H9 (cell line): ENCODE results near the gene GATD1. TPM values are rescaled to one million over a fixed set of nuclear protein-coding genes. Genes with fewer than 3 reads are reported as not detected.

Experiments used
- DNase-seq: peaks from one replicate; pipeline ENCODE4 v3.0.0-alpha.2; 2017
- H2AFZ ChIP-seq: one replicate; pipeline ENCODE4 v1.6.1; 2013; ENCODE audit warnings: mild to moderate bottlenecking, low read length, control low read depth, moderate library complexity
- H2AK5ac ChIP-seq: 2 replicates; pipeline ENCODE4 v1.6.1; 2013; ENCODE audit warnings: low read length, control low read depth, mixed read lengths; ENCODE audit not compliant: insufficient read length
- H2BK120ac ChIP-seq: one replicate; pipeline ENCODE4 v1.6.1; 2013; ENCODE audit warnings: low read depth, mild to moderate bottlenecking, low read length, control low read depth, inconsistent platforms; ENCODE audit not compliant: poor library complexity, severe bottlenecking
- H2BK12ac ChIP-seq: 2 replicates; pipeline ENCODE4 v1.6.1; 2013; ENCODE audit warnings: low read length, control low read depth, mixed read lengths, low read depth; ENCODE audit not compliant: insufficient read length
- H2BK15ac ChIP-seq: 2 replicates; pipeline ENCODE4 v1.6.1; 2013; ENCODE audit warnings: low read depth, low read length, control low read depth
- H2BK20ac ChIP-seq: one replicate; pipeline ENCODE4 v1.6.1; 2013; ENCODE audit warnings: low read depth, mild to moderate bottlenecking, low read length, control low read depth, inconsistent platforms; ENCODE audit not compliant: poor library complexity, severe bottlenecking
- H2BK5ac ChIP-seq: 2 replicates; pipeline ENCODE4 v1.6.1; 2013; ENCODE audit warnings: low read length, control low read depth, mixed read lengths; ENCODE audit not compliant: insufficient read length
- H3K14ac ChIP-seq: 2 replicates; pipeline ENCODE4 v1.6.1; 2013; ENCODE audit warnings: low read length, control low read depth; ENCODE audit not compliant: insufficient read depth
- H3K18ac ChIP-seq: 2 replicates; pipeline ENCODE4 v1.6.1; 2013; ENCODE audit warnings: low read depth, mild to moderate bottlenecking, mixed read lengths, low read length, control low read depth; ENCODE audit not compliant: insufficient read length
- H3K23ac ChIP-seq: 2 replicates; pipeline ENCODE4 v1.6.1; 2013; ENCODE audit warnings: low read length, control low read depth, mixed read lengths, low read depth; ENCODE audit not compliant: insufficient read length
- H3K23me2 ChIP-seq: 2 replicates; pipeline ENCODE4 v1.6.1; 2013; ENCODE audit warnings: low read depth, mild to moderate bottlenecking, mixed read lengths, low read length, control low read depth; ENCODE audit not compliant: insufficient read length, poor library complexity, severe bottlenecking
- H3K27ac ChIP-seq: 2 replicates; pipeline ENCODE4 v1.5.1; 2013; ENCODE audit warnings: low read length, control low read depth, mixed read lengths, low read depth; ENCODE audit not compliant: insufficient read length
- H3K27me3 ChIP-seq: 2 replicates; pipeline ENCODE4 v1.6.1; 2013; ENCODE audit warnings: low read length, control low read depth, inconsistent platforms; ENCODE audit not compliant: insufficient read depth
- H3K4ac ChIP-seq: 2 replicates; pipeline ENCODE4 v1.6.1; 2013; ENCODE audit warnings: low read depth, mild to moderate bottlenecking, control low read depth, inconsistent platforms, low read length, moderate library complexity
- H3K4me1 ChIP-seq: 2 replicates; pipeline ENCODE4 v1.6.1; 2013; ENCODE audit warnings: low read length, control low read depth, inconsistent platforms; ENCODE audit not compliant: insufficient read depth
- H3K4me2 ChIP-seq: 2 replicates; pipeline ENCODE4 v1.6.1; 2013; ENCODE audit warnings: low read length, control low read depth, mixed read lengths; ENCODE audit not compliant: insufficient read length, insufficient read depth
- H3K56ac ChIP-seq: 2 replicates; pipeline ENCODE4 v1.6.1; 2013; ENCODE audit warnings: low read depth, mild to moderate bottlenecking, mixed read lengths, low read length, control low read depth; ENCODE audit not compliant: insufficient read length
- H3K79me1 ChIP-seq: 2 replicates; pipeline ENCODE4 v1.6.1; 2013; ENCODE audit warnings: low read depth, mild to moderate bottlenecking, moderate library complexity, low read length, control low read depth, inconsistent platforms; ENCODE audit not compliant: insufficient read depth, poor library complexity, severe bottlenecking
- H3K79me2 ChIP-seq: 2 replicates; pipeline ENCODE4 v1.6.1; 2013; ENCODE audit warnings: low read length, control low read depth, inconsistent platforms; ENCODE audit not compliant: insufficient read depth
- H3K9ac ChIP-seq: 2 replicates; pipeline ENCODE4 v1.6.1; 2013; ENCODE audit warnings: low read length, control low read depth, mixed read lengths; ENCODE audit not compliant: insufficient read length; ENCODE audit errors: extremely low read depth
- H3K9me3 ChIP-seq: one replicate; pipeline ENCODE4 v1.6.1; 2013; ENCODE audit warnings: low read depth, low read length, inconsistent platforms; ENCODE audit not compliant: control insufficient read depth
- H3T11ph ChIP-seq: one replicate; pipeline ENCODE4 v1.6.1; 2013; ENCODE audit warnings: mild to moderate bottlenecking, low read length, control low read depth, inconsistent platforms
- H4K20me1 ChIP-seq: one replicate; pipeline ENCODE4 v1.6.1; 2013; ENCODE audit not compliant: control insufficient read depth, insufficient read length, insufficient read depth
- H4K5ac ChIP-seq: 2 replicates; pipeline ENCODE4 v1.6.1; 2013; ENCODE audit warnings: low read depth, mild to moderate bottlenecking, mixed read lengths, low read length, control low read depth; ENCODE audit not compliant: insufficient read length
- H4K8ac ChIP-seq: replicated peaks from 2 replicates; pipeline ENCODE4 v1.6.1; 2013; ENCODE audit warnings: low read length, control low read depth, mixed read lengths, low read depth; ENCODE audit not compliant: insufficient read length
- H4K91ac ChIP-seq: 2 replicates; pipeline ENCODE4 v1.6.1; 2013; ENCODE audit warnings: low read depth, mild to moderate bottlenecking, moderate library complexity, mixed read lengths, low read length, control low read depth; ENCODE audit not compliant: insufficient read length
- H3K27ac Mint-ChIP-seq, 3 experiments: 2 replicates in 2 of 3; 3 replicates in 1 of 3; pipeline ENCODE4 v1.8.0; 2020 to 2021; ENCODE audit warnings: mixed read lengths in 3 of 3, mild to moderate bottlenecking in 1 of 3, moderate library complexity in 1 of 3
- H3K27me3 Mint-ChIP-seq: 2 replicates; pipeline ENCODE4 v1.8.0; 2021; ENCODE audit warnings: low read depth, mild to moderate bottlenecking, moderate library complexity, mixed read lengths
- H3K36me3 Mint-ChIP-seq, 3 experiments: 2 replicates in 2 of 3; 3 replicates in 1 of 3; pipeline ENCODE4 v1.8.0; 2020 to 2021; ENCODE audit warnings: low read depth in 3 of 3, mixed read lengths in 3 of 3; ENCODE audit not compliant: insufficient read depth in 1 of 3
- H3K4me1 Mint-ChIP-seq, 2 experiments: 2 replicates each; pipeline ENCODE4 v1.8.0; 2020; ENCODE audit warnings: mixed read lengths in 2 of 2
- H3K4me3 Mint-ChIP-seq, 2 experiments: 2 replicates in 1 of 2; 3 replicates in 1 of 2; pipeline ENCODE4 v1.8.0; 2020 to 2021; ENCODE audit warnings: mild to moderate bottlenecking in 2 of 2, mixed read lengths in 2 of 2, moderate library complexity in 1 of 2
- H3K9me3 Mint-ChIP-seq, 2 experiments: 2 replicates in 1 of 2; 3 replicates in 1 of 2; pipeline ENCODE4 v1.8.0; 2020; ENCODE audit warnings: mild to moderate bottlenecking in 2 of 2, mixed read lengths in 2 of 2, moderate library complexity in 1 of 2
- CTCF ChIP-seq: fragments of 200-600 bp; sonication (generic); conservative IDR thresholded peaks from 3 replicates; pipeline ENCODE4 v1.8.0; 2021; ENCODE audit warnings: antibody characterized with exemption, mild to moderate bottlenecking
- WGBS: extraction: QIAGEN DNeasy Blood & Tissue Kit; methylation state at CpG from one replicate; pipeline ENCODE4 v1.1.7; 2013; ENCODE audit warnings: missing lambda C conversion rate, low lambda C conversion rate, mixed read lengths; ENCODE audit not compliant: insufficient read length; ENCODE audit errors: extremely low coverage; 5-methylcytosine and 5-hydroxymethylcytosine counted together
- total RNA-seq: library from RNA; stranded (reverse); gene quantifications from 2 replicates; pipeline ENCODE4 v1.2.1, GENCODE V29; 2021

Gene GATD1
- total RNA-seq, 1 experiment from 2014 or later: 60.0 TPM

GRCh38 chr11:773425-773824, 3.9 kb downstream of the GATD1 start:
- no peak overlapping the region for H2BK20ac ChIP-seq
- H2AFZ ChIP-seq: no peak overlapping the region
- no peak overlapping the region for H3K9ac ChIP-seq
- DNase-seq: no peak
- H2BK15ac ChIP-seq: no peak overlapping the region
- no peak overlapping the region for H3K27ac ChIP-seq
- Mint-ChIP-seq H3K36me3 (peaks cover 2 to 24% (median 18%) of the 10 kb centered on the region in 3 experiments; a peak in 6 of 7 replicates), H3K27me3 (no peaks in the 10 kb centered on the region), H3K4me3 (no peak overlapping the region; a peak in 1 of 5 replicates), H3K9me3 (no peaks in the 10 kb centered on the region), H3K4me1 (peaks cover 10 to 14% of the 10 kb centered on the region in 2 experiments), H3K27ac (peak overlapping the region in 1 of 3 experiments; percentile 31; a peak in 2 of 7 replicates)
- H4K20me1 ChIP-seq: no peaks in the 10 kb centered on the region
- no peak for TF ChIP-seq CTCF
- H3K4ac ChIP-seq: no peak overlapping the region
- peaks cover 13% of the 10 kb centered on the region for H3K23me2 ChIP-seq
- H3K56ac ChIP-seq: no peak overlapping the region
- H3K4me2 ChIP-seq: no peak overlapping the region
- H3K79me2 ChIP-seq: peaks cover 4% of the 10 kb centered on the region; the same call in 1 of the 2 replicates
- peaks cover 12% of the 10 kb centered on the region for H3K79me1 ChIP-seq
- H3K18ac ChIP-seq: no peak overlapping the region
- no peak overlapping the region for H2BK12ac ChIP-seq
- no peaks in the 10 kb centered on the region for H3K27me3 ChIP-seq
- H3K9me3 ChIP-seq: no peaks in the 10 kb centered on the region
- H3K14ac ChIP-seq: no peak overlapping the region
- H3K23ac ChIP-seq: no peak overlapping the region
- no peak overlapping the region for H2BK120ac ChIP-seq
- H4K5ac ChIP-seq: no peak overlapping the region
- H3K4me1 ChIP-seq: no peaks in the 10 kb centered on the region; the same call in 1 of the 2 replicates
- WGBS: no CpG with 5 or more reads among the region's 5 CpGs
- H2AK5ac ChIP-seq: no peak overlapping the region
- H4K8ac ChIP-seq: no peak overlapping the region
- H3T11ph ChIP-seq: no peak overlapping the region
- H4K91ac ChIP-seq: no peak overlapping the region
- H2BK5ac ChIP-seq: no peak overlapping the region
